Brain microvascular endothelial cell (primary cell): ENCODE measurements around the gene TOP1.

Experiments used
- DNase-seq: peaks from one replicate; pipeline ENCODE4 v3.0.0-alpha.2; 2020
- H3K27ac ChIP-seq: fragments of 250-450 bp; sonication (Bioruptor Pico); 2 replicates; pipeline ENCODE4 v1.5.1; 2020; ENCODE audit warnings: mild to moderate bottlenecking, moderate library complexity
- H3K27me3 ChIP-seq: fragments of 250-450 bp; sonication (Bioruptor Pico); replicated peaks from 2 replicates; pipeline ENCODE4 v1.5.1; 2020; ENCODE audit warnings: mild to moderate bottlenecking
- H3K36me3 ChIP-seq: fragments of 250-450 bp; sonication (Bioruptor Pico); replicated peaks from 2 replicates; pipeline ENCODE4 v1.5.1; 2020; ENCODE audit warnings: mild to moderate bottlenecking
- H3K4me3 ChIP-seq: 2 replicates; pipeline ENCODE4 v1.5.1; 2011; ENCODE audit warnings: low read depth, mild to moderate bottlenecking, control low read depth, low read length, moderate library complexity
- in situ Hi-C: cut with HindIII; loops from 2 replicates; pipeline ENCODE4 v1.10.0; 2017; ENCODE audit warnings: low sequenced_read_pairs, low pct_ligation_motif_present
- TF ChIP-seq, protein P1 (sequence below): IDR thresholded peaks from 2 replicates; pipeline ENCODE4 v1.5.1; 2011; ENCODE audit warnings: low read depth, mild to moderate bottlenecking, moderate library complexity, low read length, control low read depth, inconsistent platforms; ENCODE audit errors: missing control alignments

TOP1 gene

GRCh38 chr20:41061155-41061554 lies 32.5 kb downstream of the TOP1 start:
- in situ Hi-C loops, result no loop called here
- Histone ChIP-seq H3K36me3 (peaks cover 20% of the 10 kb centered on the region), H3K27me3 (no peaks in the 10 kb centered on the region)

DNA sequence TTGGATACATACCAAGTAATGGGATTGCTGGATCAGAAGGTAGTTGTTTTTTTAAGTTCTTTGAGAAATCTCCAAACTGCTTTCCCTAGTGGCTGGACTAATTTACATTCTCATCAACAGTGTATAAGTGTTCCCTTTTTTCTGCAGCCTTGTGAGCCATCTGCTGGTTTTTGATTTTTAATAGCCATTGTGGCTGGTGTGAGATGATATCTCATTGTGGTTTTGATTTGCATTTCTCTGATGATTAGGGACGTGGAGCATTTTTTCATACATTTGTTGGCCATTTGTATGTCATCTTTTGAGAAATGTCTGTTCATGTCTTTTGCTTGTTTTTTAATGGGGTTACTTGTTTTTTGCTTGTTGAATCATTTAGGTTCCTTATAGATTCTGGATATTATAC lies 34.8 kb downstream of the TOP1 start:
- TF ChIP-seq, protein P1, sequence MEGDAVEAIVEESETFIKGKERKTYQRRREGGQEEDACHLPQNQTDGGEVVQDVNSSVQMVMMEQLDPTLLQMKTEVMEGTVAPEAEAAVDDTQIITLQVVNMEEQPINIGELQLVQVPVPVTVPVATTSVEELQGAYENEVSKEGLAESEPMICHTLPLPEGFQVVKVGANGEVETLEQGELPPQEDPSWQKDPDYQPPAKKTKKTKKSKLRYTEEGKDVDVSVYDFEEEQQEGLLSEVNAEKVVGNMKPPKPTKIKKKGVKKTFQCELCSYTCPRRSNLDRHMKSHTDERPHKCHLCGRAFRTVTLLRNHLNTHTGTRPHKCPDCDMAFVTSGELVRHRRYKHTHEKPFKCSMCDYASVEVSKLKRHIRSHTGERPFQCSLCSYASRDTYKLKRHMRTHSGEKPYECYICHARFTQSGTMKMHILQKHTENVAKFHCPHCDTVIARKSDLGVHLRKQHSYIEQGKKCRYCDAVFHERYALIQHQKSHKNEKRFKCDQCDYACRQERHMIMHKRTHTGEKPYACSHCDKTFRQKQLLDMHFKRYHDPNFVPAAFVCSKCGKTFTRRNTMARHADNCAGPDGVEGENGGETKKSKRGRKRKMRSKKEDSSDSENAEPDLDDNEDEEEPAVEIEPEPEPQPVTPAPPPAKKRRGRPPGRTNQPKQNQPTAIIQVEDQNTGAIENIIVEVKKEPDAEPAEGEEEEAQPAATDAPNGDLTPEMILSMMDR, result no peak
- Histone ChIP-seq H3K36me3 (peaks cover 25% of the 10 kb centered on the region), H3K27ac (no peak overlapping the region), H3K27me3 (no peaks in the 10 kb centered on the region), H3K4me3 (no peak overlapping the region)
- in situ Hi-C loops, result no loop called here
- DNase-seq, result no peak

More at GRCh38 chr20:41061155-41061554, 32.5 kb downstream of the TOP1 start:
- TF ChIP-seq, protein P1, result no peak
- DNase-seq, result no peak
- no peak overlapping the region for H3K4me3 ChIP-seq
- H3K27ac ChIP-seq, result no peak overlapping the region

- DNase-seq, result no peak
- TF ChIP-seq, protein P1, result no peak
- Histone ChIP-seq H3K27me3 (no peaks in the 10 kb centered on the region), H3K27ac (no peak overlapping the region), H3K36me3 (peaks cover 25% of the 10 kb centered on the region), H3K4me3 (no peak overlapping the region)
- in situ Hi-C loops, result no loop called here
These were observed 35.8 kb downstream of the TOP1 start for GRCh38 chr20:41064377-41064776.

GRCh38 chr20:41065716-41066115 lies 37.1 kb downstream of the TOP1 start:
- in situ Hi-C loops, result no loop called here
- Histone ChIP-seq H3K36me3 (peaks cover 25% of the 10 kb centered on the region), H3K4me3 (no peak overlapping the region), H3K27me3 (no peaks in the 10 kb centered on the region), H3K27ac (no peak overlapping the region)
- DNase-seq, result no peak
- TF ChIP-seq, protein P1, result no peak

- TF ChIP-seq, protein P1, result no peak
- Histone ChIP-seq H3K27ac (no peak overlapping the region), H3K4me3 (no peak overlapping the region), H3K27me3 (no peaks in the 10 kb centered on the region), H3K36me3 (peaks cover 8% of the 10 kb centered on the region)
- DNase-seq, result no peak
- in situ Hi-C loops, result no loop called here
These were observed 40.2 kb downstream of the TOP1 start for GRCh38 chr20:41068806-41069205.

DNA sequence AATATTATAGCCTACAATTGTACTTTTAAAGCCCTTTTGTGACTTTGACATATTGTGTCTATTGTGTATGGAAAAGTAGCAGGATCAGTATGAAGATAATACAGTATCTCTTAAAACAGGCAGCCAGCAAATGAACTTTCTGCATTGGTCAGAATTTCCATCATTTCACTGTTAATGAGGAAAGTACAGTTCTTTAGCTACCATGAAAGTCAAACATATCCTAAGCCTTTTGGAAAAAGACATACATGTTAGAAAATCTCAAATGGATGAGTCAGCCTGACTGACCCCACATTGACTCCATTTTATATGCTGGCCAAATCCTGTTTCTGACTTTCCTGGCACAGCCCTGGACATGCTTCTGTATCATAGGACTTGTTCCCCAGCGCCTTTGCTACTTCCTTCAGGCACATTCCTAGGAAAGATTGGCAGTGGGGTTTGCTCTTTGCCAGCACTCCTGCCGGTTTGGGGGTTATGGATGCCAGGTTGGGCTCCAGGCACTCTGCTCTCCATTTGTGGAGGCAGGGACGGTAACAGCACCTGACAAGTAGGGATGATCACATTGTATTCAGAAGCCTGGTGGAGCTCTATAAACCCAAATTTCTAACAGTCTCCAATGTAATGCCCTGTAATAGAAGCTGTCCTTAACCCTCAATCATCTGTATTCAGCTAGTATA lies 43.7 kb downstream of the TOP1 start:
- Histone ChIP-seq H3K27ac (peak overlapping the region; percentile 78), H3K27me3 (no peaks in the 10 kb centered on the region), H3K4me3 (no peak overlapping the region), H3K36me3 (peaks cover 5% of the 10 kb centered on the region)
- TF ChIP-seq, protein P1, result no peak
- in situ Hi-C loops, result no loop called here
- DNase-seq, result peak; percentile 79
